Neural cell (in vitro differentiated cells): ENCODE measurements around the gene SMAD5.

Experiments
- EP300 ChIP-seq: fragments of 450-650 bp; conservative IDR thresholded peaks from 2 replicates; pipeline ENCODE4 v1.6.1; 2014; ENCODE audit warnings: antibody characterized with exemption, mild to moderate bottlenecking, moderate library complexity; ENCODE audit not compliant: poor library complexity, severe bottlenecking
- EZH2 ChIP-seq: fragments of 200-600, 300-800 bp; shearing (Covaris generic), sonication (generic); IDR thresholded peaks from 2 replicates; pipeline ENCODE4 v1.6.1; 2014; ENCODE audit warnings: antibody characterized with exemption, low read length, borderline replicate concordance, mild to moderate bottlenecking; ENCODE audit not compliant: insufficient read depth, poor library complexity, severe bottlenecking
- POLR2AphosphoS5 ChIP-seq: IDR thresholded peaks from 2 replicates; pipeline ENCODE4 v1.6.1; 2012
- RAD21 ChIP-seq: fragments of 450-650 bp; conservative IDR thresholded peaks from 2 replicates; pipeline ENCODE4 v1.6.1; 2014; ENCODE audit warnings: antibody characterized with exemption, mild to moderate bottlenecking, moderate library complexity
- TAF1 ChIP-seq: IDR thresholded peaks from 2 replicates; pipeline ENCODE4 v1.6.1; 2012; ENCODE audit warnings: low read depth
- TF ChIP-seq, protein P1 (sequence below): fragments of 450-650 bp; IDR thresholded peaks from 2 replicates; pipeline ENCODE4 v1.5.1; 2014; ENCODE audit warnings: antibody characterized with exemption, mild to moderate bottlenecking, moderate library complexity; ENCODE audit not compliant: poor library complexity, severe bottlenecking
- TF ChIP-seq, protein P2 (sequence below): IDR thresholded peaks from 2 replicates; pipeline ENCODE4 v1.6.1; 2012; ENCODE audit warnings: borderline replicate concordance

DNA sequence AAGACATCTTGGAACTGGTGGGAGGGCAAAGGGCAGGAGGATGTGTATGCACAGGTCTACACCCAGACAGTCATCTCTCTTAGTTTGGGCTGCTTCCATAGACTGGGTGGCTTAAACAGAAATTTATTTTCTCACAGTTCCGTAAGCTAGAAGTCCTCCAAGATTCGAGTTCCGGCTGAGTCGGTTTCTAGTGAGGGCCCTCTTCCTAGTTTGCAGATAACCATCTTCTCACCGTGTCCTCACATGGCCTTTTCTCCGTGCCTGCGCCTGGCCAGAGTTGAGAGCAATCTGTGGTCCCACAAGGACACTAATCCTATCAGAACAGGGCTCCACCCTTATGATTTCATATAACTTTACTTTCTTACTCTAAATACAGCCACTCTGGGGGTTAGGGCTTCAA is 56.2 kb downstream of the SMAD5 start:
- TF ChIP-seq, protein P1, sequence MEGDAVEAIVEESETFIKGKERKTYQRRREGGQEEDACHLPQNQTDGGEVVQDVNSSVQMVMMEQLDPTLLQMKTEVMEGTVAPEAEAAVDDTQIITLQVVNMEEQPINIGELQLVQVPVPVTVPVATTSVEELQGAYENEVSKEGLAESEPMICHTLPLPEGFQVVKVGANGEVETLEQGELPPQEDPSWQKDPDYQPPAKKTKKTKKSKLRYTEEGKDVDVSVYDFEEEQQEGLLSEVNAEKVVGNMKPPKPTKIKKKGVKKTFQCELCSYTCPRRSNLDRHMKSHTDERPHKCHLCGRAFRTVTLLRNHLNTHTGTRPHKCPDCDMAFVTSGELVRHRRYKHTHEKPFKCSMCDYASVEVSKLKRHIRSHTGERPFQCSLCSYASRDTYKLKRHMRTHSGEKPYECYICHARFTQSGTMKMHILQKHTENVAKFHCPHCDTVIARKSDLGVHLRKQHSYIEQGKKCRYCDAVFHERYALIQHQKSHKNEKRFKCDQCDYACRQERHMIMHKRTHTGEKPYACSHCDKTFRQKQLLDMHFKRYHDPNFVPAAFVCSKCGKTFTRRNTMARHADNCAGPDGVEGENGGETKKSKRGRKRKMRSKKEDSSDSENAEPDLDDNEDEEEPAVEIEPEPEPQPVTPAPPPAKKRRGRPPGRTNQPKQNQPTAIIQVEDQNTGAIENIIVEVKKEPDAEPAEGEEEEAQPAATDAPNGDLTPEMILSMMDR: no peak
- TF ChIP-seq TAF1 (no peak), POLR2AphosphoS5 (no peak), EZH2 (no peak), RAD21 (no peak), EP300 (no peak)
- TF ChIP-seq, protein P2, sequence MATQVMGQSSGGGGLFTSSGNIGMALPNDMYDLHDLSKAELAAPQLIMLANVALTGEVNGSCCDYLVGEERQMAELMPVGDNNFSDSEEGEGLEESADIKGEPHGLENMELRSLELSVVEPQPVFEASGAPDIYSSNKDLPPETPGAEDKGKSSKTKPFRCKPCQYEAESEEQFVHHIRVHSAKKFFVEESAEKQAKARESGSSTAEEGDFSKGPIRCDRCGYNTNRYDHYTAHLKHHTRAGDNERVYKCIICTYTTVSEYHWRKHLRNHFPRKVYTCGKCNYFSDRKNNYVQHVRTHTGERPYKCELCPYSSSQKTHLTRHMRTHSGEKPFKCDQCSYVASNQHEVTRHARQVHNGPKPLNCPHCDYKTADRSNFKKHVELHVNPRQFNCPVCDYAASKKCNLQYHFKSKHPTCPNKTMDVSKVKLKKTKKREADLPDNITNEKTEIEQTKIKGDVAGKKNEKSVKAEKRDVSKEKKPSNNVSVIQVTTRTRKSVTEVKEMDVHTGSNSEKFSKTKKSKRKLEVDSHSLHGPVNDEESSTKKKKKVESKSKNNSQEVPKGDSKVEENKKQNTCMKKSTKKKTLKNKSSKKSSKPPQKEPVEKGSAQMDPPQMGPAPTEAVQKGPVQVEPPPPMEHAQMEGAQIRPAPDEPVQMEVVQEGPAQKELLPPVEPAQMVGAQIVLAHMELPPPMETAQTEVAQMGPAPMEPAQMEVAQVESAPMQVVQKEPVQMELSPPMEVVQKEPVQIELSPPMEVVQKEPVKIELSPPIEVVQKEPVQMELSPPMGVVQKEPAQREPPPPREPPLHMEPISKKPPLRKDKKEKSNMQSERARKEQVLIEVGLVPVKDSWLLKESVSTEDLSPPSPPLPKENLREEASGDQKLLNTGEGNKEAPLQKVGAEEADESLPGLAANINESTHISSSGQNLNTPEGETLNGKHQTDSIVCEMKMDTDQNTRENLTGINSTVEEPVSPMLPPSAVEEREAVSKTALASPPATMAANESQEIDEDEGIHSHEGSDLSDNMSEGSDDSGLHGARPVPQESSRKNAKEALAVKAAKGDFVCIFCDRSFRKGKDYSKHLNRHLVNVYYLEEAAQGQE: no peak
